Hepatocyte (in vitro differentiated cells): ENCODE measurements around the gene MRPL27. TPM values are rescaled to one million over a fixed set of nuclear protein-coding genes. Genes with fewer than 3 reads are reported as not detected.

ENCODE experiments used
- DNase-seq: peaks from one replicate; pipeline ENCODE4 v3.0.0-alpha.2; 2016; ENCODE audit warnings: low spot score
- H2AFZ ChIP-seq: fragments of 200-600 bp; sonication (generic); 2 replicates; pipeline ENCODE4 v1.6.0; 2016; ENCODE audit warnings: antibody characterized with exemption, mild to moderate bottlenecking
- H3K27ac ChIP-seq: fragments of 200-600 bp; sonication (generic); 2 replicates; pipeline ENCODE4 v1.5.1; 2016; ENCODE audit warnings: mild to moderate bottlenecking
- H3K27me3 ChIP-seq: fragments of 200-600 bp; sonication (generic); 2 replicates; pipeline ENCODE4 v1.6.1; 2016
- H3K36me3 ChIP-seq: fragments of 200-600 bp; sonication (generic); replicated peaks from 2 replicates; pipeline ENCODE4 v1.5.1; 2016; ENCODE audit warnings: low read depth; ENCODE audit not compliant: insufficient read depth
- H3K4me1 ChIP-seq: fragments of 200-600 bp; sonication (generic); 2 replicates; pipeline ENCODE4 v1.5.1; 2016; ENCODE audit warnings: mild to moderate bottlenecking, moderate library complexity; ENCODE audit not compliant: insufficient read depth
- H3K4me2 ChIP-seq: fragments of 200-600 bp; sonication (generic); 2 replicates; pipeline ENCODE4 v1.6.0; 2016
- H3K4me3 ChIP-seq: fragments of 200-600 bp; sonication (generic); 2 replicates; pipeline ENCODE4 v1.5.1; 2016; ENCODE audit warnings: mild to moderate bottlenecking
- H3K79me2 ChIP-seq: fragments of 200-600 bp; sonication (generic); 2 replicates; pipeline ENCODE4 v1.6.0; 2017; ENCODE audit warnings: mild to moderate bottlenecking
- H3K9me2 ChIP-seq: fragments of 200-600 bp; sonication (generic); replicated peaks from 2 replicates; pipeline ENCODE4 v1.6.0; 2017; ENCODE audit warnings: mild to moderate bottlenecking; ENCODE audit not compliant: insufficient read depth
- H3K9me3 ChIP-seq: fragments of 200-600 bp; sonication (generic); 2 replicates; pipeline ENCODE4 v1.5.1; 2016; ENCODE audit warnings: low read depth, mild to moderate bottlenecking
- H4K20me1 ChIP-seq: fragments of 200-600 bp; sonication (generic); 2 replicates; pipeline ENCODE4 v1.6.0; 2016; ENCODE audit warnings: mild to moderate bottlenecking; ENCODE audit not compliant: insufficient read depth, poor library complexity, severe bottlenecking
- CTCF ChIP-seq: fragments of 200-600 bp; sonication (generic); IDR thresholded peaks from 2 replicates; pipeline ENCODE4 v1.5.1; 2016; ENCODE audit warnings: antibody characterized with exemption, mild to moderate bottlenecking; ENCODE audit not compliant: poor library complexity
- EZH2 ChIP-seq: fragments of 200-600 bp; sonication (generic); IDR thresholded peaks from 2 replicates; pipeline ENCODE4 v1.6.1; 2016; ENCODE audit warnings: antibody characterized with exemption, mild to moderate bottlenecking, borderline replicate concordance
- EZH2phosphoT487 ChIP-seq: fragments of 200-600 bp; sonication (generic); IDR thresholded peaks from one replicate; pipeline ENCODE4 v1.6.1; 2018; ENCODE audit warnings: antibody characterized with exemption, mild to moderate bottlenecking, low read depth, moderate library complexity; ENCODE audit not compliant: unreplicated experiment, severe bottlenecking
- WGBS: methylation state at CpG from one replicate; pipeline ENCODE4 v1.1.6; 2016; ENCODE audit warnings: low lambda C conversion rate; ENCODE audit errors: missing lambda C conversion rate; 5-methylcytosine and 5-hydroxymethylcytosine counted together
- polyA plus RNA-seq: library from polyadenylated mRNA; unstranded; fragments of >200 nt; fragmentation: Nextera tagmentation; extraction: Ambion mirVana; gene quantifications from 2 replicates; pipeline ENCODE4 v1.2.1, GENCODE V29; 2016
- total RNA-seq: library from RNA; depleted of rRNA; stranded (reverse); fragments of >200 nt; gene quantifications from 2 replicates; pipeline ENCODE4 v1.2.3, GENCODE V29; 2014

Gene MRPL27
- total and polyA plus RNA-seq, 2 experiments from 2014 or later = 83.0 to 139 TPM

GRCh38 chr17:50388728-50389127 is 15.7 kb upstream of the MRPL27 start:
- Histone ChIP-seq H3K9me2 (no peaks in the 10 kb centered on the region), H3K79me2 (peaks cover 10% of the 10 kb centered on the region), H3K27ac (no peak overlapping the region), H3K27me3 (no peaks in the 10 kb centered on the region), H2AFZ (no peak overlapping the region), H4K20me1 (peaks cover 3% of the 10 kb centered on the region), H3K4me1 (no peaks in the 10 kb centered on the region), H3K4me2 (no peak overlapping the region), H3K4me3 (no peak overlapping the region), H3K36me3 (peaks cover 5% of the 10 kb centered on the region), H3K9me3 (no peaks in the 10 kb centered on the region)
- 98% methylated on average over 3 of the region's 3 CpGs for WGBS
- no peak for DNase-seq
- no peak for TF ChIP-seq EZH2phosphoT487
- TF ChIP-seq EZH2 = no peak
- no peak for TF ChIP-seq CTCF

DNA sequence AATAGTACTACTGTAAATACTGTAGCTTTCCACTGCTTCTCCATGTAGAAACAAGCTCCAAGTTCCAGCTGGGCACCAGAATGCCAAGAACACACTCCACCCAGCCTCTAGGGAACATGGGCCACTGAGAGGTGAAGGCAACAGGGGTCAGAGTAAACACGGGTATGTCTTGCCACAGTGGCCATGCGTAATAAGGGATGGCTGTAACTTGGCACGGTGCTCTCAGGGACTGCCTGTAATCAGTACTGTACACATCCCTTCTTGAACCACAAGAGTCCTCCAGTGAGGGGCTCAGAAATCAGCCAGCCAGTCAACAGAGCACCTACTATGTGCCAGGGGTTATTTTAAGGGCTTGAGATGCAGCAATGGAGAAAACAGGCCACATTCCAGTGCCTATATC is 13.5 kb upstream of the MRPL27 start:
- Histone ChIP-seq H3K36me3 (peaks cover 5% of the 10 kb centered on the region), H3K27ac (no peak overlapping the region), H3K9me3 (no peaks in the 10 kb centered on the region), H4K20me1 (peaks cover 3% of the 10 kb centered on the region), H2AFZ (no peak overlapping the region), H3K9me2 (no peaks in the 10 kb centered on the region), H3K4me1 (no peaks in the 10 kb centered on the region), H3K27me3 (no peaks in the 10 kb centered on the region), H3K4me2 (no peak overlapping the region), H3K79me2 (peaks cover 4% of the 10 kb centered on the region), H3K4me3 (no peak overlapping the region)
- WGBS = 99% methylated on average over 3 of the region's 3 CpGs
- no peak for DNase-seq
- TF ChIP-seq EZH2 (no peak), CTCF (no peak), EZH2phosphoT487 (no peak)

DNA sequence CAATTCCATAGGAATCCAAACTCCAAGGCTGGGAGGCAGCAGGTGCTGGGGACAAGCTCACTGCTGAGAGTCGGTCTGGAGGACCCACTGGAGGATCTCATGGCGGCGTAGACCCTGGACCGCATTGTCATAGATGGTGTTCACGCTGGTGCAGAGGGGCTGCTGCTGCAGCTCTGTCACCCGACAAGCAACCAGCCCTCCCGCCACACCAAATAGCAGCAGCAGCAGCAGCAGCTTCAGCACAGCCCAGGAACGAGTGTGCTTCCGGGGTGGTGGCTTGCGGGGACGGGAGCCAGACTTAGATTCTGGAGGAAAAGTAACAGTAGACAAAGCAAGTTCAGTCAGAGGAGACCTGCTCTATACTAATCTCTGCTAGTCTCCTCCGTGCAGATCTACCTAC is 9.9 kb upstream of the MRPL27 start:
- Histone ChIP-seq H3K4me3 (no peak overlapping the region), H3K27me3 (no peaks in the 10 kb centered on the region), H3K27ac (no peak overlapping the region), H3K4me2 (no peak overlapping the region), H3K9me2 (no peaks in the 10 kb centered on the region), H4K20me1 (no peaks in the 10 kb centered on the region), H2AFZ (no peak overlapping the region), H3K4me1 (no peaks in the 10 kb centered on the region), H3K9me3 (no peaks in the 10 kb centered on the region), H3K36me3 (peaks cover 5% of the 10 kb centered on the region), H3K79me2 (no peaks in the 10 kb centered on the region)
- DNase-seq = no peak
- TF ChIP-seq EZH2 (no peak), EZH2phosphoT487 (no peak), CTCF (no peak)
- 93% methylated on average over 12 of the region's 12 CpGs for WGBS

DNA sequence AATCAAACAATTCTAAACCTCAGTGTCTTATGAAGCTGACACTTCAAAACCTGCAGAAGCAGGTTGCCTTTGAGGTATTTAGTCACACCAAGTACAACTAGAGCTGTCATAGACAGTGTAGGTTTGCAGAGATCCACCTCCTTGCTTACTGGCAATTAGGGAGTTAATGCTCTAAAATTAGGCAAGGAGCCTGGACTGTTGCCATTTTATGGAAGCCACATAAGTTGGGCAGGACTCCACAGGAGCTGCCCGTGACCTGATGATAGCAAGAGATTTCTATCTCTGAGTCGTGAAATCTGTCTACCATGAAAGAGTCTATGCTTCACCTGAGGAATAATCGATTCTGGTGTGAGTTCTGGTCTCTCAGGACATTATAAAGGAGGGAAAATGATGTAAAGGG is 8.9 kb upstream of the MRPL27 start:
- no peak overlapping the region for H3K4me3 ChIP-seq
- no peak for DNase-seq
- H3K27ac ChIP-seq = no peak overlapping the region
- no peak overlapping the region for H3K4me2 ChIP-seq
- H3K79me2 ChIP-seq = no peaks in the 10 kb centered on the region
- H3K9me3 ChIP-seq = no peaks in the 10 kb centered on the region
- no peaks in the 10 kb centered on the region for H3K4me1 ChIP-seq
- no peaks in the 10 kb centered on the region for H3K27me3 ChIP-seq
- H2AFZ ChIP-seq = no peak overlapping the region
- no peaks in the 10 kb centered on the region for H3K36me3 ChIP-seq
- no peak for TF ChIP-seq CTCF
- TF ChIP-seq EZH2phosphoT487 = no peak
- TF ChIP-seq EZH2 = no peak
- 82% methylated on average over 3 of the region's 3 CpGs for WGBS
- no peaks in the 10 kb centered on the region for H4K20me1 ChIP-seq
- no peaks in the 10 kb centered on the region for H3K9me2 ChIP-seq
